Prostate gland (tissue), 2 donors: Measurements from ENCODE around the gene KRT72. TPM values are rescaled to one million over a fixed set of nuclear protein-coding genes. Genes with fewer than 3 reads are reported as not detected.

ENCODE experiments used
- DNase-seq: peaks from one replicate; pipeline ENCODE4 v3.0.0-alpha.2; 2019; ENCODE audit warnings: low spot score
- H3K27ac ChIP-seq, 2 donors: fragments of 200-600 bp; sonication (generic); 2 replicates each; pipeline ENCODE4 v1.5.1; 2017 to 2019
- H3K27me3 ChIP-seq: fragments of 200-600 bp; sonication (generic); replicated peaks from 2 replicates; pipeline ENCODE4 v1.5.1; 2019; ENCODE audit not compliant: insufficient read depth
- H3K36me3 ChIP-seq, 2 donors: fragments of 200-600 bp; sonication (generic); 1 replicate in 1 of 2; 2 replicates in 1 of 2; pipeline versions ENCODE4 v1.5.1 to v1.8.1; 2017 to 2019
- H3K4me1 ChIP-seq: fragments of 200-600 bp; sonication (generic); replicated peaks from 2 replicates; pipeline ENCODE4 v1.5.1; 2019
- H3K4me3 ChIP-seq, 2 donors: fragments of 200-600 bp; sonication (generic); 2 replicates each; pipeline ENCODE4 v1.5.1; 2017 to 2019
- H3K9me3 ChIP-seq: fragments of 200-600 bp; sonication (generic); 2 replicates; pipeline ENCODE4 v1.5.1; 2017
- CTCF ChIP-seq, 4 experiments: fragments of 200-600 bp in 2 of 4; fragments of 450-650 bp in 2 of 4; sonication (generic) in 2 of 4; IDR thresholded peaks; 1 replicate in 3 of 4; 2 replicates in 1 of 4; pipeline ENCODE4 v1.5.1; 2016 to 2019; ENCODE audit warnings: antibody characterized with exemption in 4 of 4, mild to moderate bottlenecking in 2 of 4, moderate library complexity in 2 of 4
- POLR2A ChIP-seq: fragments of 450-650 bp; IDR thresholded peaks from one replicate; pipeline ENCODE4 v1.6.1; 2016; ENCODE audit warnings: antibody characterized with exemption, mild to moderate bottlenecking
- POLR2AphosphoS5 ChIP-seq: sonication (generic); formaldehyde crosslinking; IDR thresholded peaks from one replicate; pipeline ENCODE4 v1.6.1; 2017; ENCODE audit warnings: antibody characterized with exemption
- WGBS: methylation state at CpG from one replicate; pipeline ENCODE4 v1.1.5; 2018; 5-methylcytosine and 5-hydroxymethylcytosine counted together
- intact Hi-C: fragments of 100-400 bp; cut with DNase I; formaldehyde crosslinking; loops from one replicate; pipeline ENCODE4 v1.14.2; 2022
- total RNA-seq, 2 donors: library from RNA; depleted of rRNA; stranded (reverse); fragments of >200 nt; gene quantifications; one replicate each; pipeline ENCODE4 v1.1.0, GENCODE V29; 2016

The KRT72 gene
- total RNA-seq, 2 donors from 2014 or later: 22.1 TPM; not detected in 1

DNA sequence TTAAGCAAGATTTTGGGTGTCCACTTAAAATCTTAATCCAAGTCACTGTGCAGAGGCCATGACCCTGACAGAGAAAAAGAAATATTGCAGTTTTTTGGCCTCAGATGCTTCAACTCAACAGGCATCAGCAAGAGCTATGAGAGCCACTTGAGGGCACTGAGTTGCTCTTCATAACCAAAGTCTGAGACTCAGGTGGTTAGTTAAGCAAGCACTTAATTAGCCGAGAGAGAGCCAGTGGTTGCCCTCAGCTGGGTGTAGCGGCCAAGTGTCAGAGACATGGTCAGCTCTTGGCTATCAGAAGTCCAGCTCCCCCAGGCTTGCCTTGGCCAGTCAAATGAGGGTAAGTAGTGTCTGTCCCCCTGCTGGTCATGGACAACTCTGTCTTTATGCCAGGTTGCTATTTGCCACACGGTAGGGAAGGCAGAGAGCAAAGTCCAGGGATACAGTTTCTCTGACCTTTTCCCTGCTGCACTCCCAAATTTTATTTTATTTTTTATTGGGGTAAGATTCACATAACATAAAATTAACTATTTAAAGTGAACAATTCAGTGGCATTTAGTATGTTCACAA is 39.3 kb downstream of the KRT72 start:
- intact Hi-C loops: no loop called here
- Histone ChIP-seq H3K4me1 (no peaks in the 10 kb centered on the region), H3K4me3 (no peak overlapping the region), H3K27me3 (no peaks in the 10 kb centered on the region), H3K9me3 (no peaks in the 10 kb centered on the region), H3K36me3 (no peaks in the 10 kb centered on the region), H3K27ac (no peak overlapping the region)
- no peak for DNase-seq
- WGBS: 77% methylated on average over 3 of the region's 3 CpGs
- peak in 1 of 4 experiments; percentile 17 for TF ChIP-seq CTCF (IDR thresholded peaks at IDR 0.05)
- TF ChIP-seq POLR2AphosphoS5: no peak

DNA sequence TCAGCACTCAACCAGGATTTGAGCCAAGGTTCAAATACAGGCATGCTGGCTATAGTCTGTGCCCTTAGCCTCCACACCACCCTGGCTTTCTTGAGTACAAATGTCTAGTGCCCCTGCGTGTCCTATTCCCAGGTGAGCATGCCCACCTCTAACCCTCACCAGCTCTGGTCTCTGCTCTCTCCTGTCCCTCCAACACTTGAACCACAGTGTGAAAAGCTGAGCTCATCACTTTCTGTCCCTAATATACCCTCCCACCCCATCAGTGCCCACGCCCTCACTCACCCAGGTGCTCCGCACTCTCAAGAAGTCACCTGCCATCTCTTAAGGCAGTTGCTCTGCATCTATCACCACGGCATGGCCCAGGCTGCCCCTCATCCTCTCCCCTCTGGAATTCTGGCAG is 41.3 kb downstream of the KRT72 start:
- Histone ChIP-seq H3K9me3 (no peaks in the 10 kb centered on the region), H3K36me3 (no peaks in the 10 kb centered on the region), H3K4me3 (no peak overlapping the region), H3K4me1 (no peaks in the 10 kb centered on the region), H3K27me3 (no peaks in the 10 kb centered on the region), H3K27ac (no peak overlapping the region)
- intact Hi-C loops: no loop called here
- TF ChIP-seq POLR2AphosphoS5 (no peak), POLR2A (no peak), CTCF (IDR thresholded peaks at IDR 0.05) (no peak)
- DNase-seq: no peak
- WGBS: 89% methylated on average over 4 of the region's 4 CpGs

DNA sequence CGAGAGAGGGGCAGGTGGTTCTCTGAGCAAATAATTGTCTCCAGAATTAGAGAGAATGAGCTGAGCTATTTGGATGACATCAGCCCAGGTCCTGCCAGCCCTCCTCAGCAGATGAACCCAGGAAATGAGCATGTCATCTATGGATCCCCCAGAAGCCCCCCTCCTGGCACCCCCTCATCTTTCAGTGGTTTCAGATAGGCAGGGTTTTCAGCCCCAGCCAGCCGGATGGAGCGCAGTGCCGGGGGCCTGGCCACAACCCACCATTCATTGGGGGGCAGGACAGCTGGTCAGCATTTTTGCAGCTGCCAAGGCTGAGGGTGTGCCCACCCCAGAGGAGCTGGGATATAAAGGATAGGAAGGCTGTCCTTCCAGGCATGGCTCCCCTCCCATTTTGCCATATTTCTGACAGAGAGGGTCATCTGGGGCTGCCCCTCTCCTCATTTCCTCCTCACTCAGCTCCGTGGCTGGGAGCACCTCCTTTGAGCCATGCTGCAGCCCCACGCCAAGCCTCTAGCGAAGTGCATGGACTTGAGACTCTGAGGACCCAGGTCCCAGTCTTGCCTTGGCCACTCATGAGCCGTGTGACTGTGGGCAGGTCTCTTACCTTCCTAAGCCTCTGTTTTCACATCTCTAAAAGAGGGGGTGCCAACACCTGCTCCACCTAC is 42.4 kb downstream of the KRT72 start:
- Histone ChIP-seq H3K27ac (no peak overlapping the region), H3K36me3 (no peaks in the 10 kb centered on the region), H3K9me3 (no peaks in the 10 kb centered on the region), H3K27me3 (no peaks in the 10 kb centered on the region), H3K4me1 (no peaks in the 10 kb centered on the region), H3K4me3 (no peak overlapping the region)
- no peak for DNase-seq
- intact Hi-C loops: no loop called here
- 82% methylated on average over 8 of the region's 8 CpGs for WGBS
- no peak for TF ChIP-seq POLR2A
- TF ChIP-seq CTCF (IDR thresholded peaks at IDR 0.05): no peak
- no peak for TF ChIP-seq POLR2AphosphoS5

GRCh38 chr12:52557476-52557875 is 43.8 kb downstream of the KRT72 start:
- intact Hi-C loops: no loop called here
- TF ChIP-seq POLR2AphosphoS5: no peak
- no peak for TF ChIP-seq POLR2A
- TF ChIP-seq CTCF (IDR thresholded peaks at IDR 0.05): no peak
- no peaks in the 10 kb centered on the region for H3K9me3 ChIP-seq
- H3K27ac ChIP-seq: no peak overlapping the region
- no peaks in the 10 kb centered on the region for H3K27me3 ChIP-seq
- no peak overlapping the region for H3K4me3 ChIP-seq
- H3K36me3 ChIP-seq: no peaks in the 10 kb centered on the region
- no peaks in the 10 kb centered on the region for H3K4me1 ChIP-seq
- 89% methylated on average over 2 of the region's 2 CpGs for WGBS
- DNase-seq: no peak

DNA sequence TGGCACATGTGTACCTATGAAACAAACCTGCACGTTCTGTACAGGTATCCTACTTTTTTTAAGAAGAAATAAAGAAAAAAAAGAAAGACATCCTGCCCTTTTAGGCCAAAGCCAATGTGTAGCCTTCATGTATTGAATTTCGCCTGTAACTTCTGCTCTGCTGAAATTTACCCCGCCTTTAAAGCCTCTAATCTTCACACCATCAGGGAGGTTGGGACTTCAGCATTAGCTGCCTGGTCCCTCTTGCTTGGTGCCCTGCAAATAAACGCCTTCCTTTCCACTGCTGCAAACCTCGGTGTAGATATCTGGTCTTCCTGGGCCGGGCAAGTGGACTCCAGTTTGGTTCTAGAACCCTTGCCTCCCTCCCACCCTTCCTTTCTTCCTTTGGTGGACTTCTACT is 45.7 kb downstream of the KRT72 start:
- Histone ChIP-seq H3K4me3 (no peak overlapping the region), H3K4me1 (no peaks in the 10 kb centered on the region), H3K27ac (no peak overlapping the region), H3K36me3 (no peaks in the 10 kb centered on the region), H3K9me3 (no peaks in the 10 kb centered on the region), H3K27me3 (no peaks in the 10 kb centered on the region)
- WGBS: 89% methylated on average over 6 of the region's 6 CpGs
- intact Hi-C loops: no loop called here
- DNase-seq: no peak
- TF ChIP-seq POLR2A: no peak
